Activated T-helper 1 cell treated with anti-CD3 and anti-CD28 coated beads, Interleukin-12 subunit alpha, Interleukin-12 subunit beta, Interleukin-2, Interleukin-4 antibody, amounts not matched to agents 30 ng/mL and 10 ng/mL and 1 ng/mL, durations not matched to agents 14 hours and 24 hours and 36 hours (primary cell): Measurements from ENCODE around the gene CEP63. TPM values are rescaled to one million over a fixed set of nuclear protein-coding genes. Genes with fewer than 3 reads are reported as not detected.

Source experiments
- DNase-seq: peaks from one replicate; pipeline ENCODE4 v3.0.0; 2021; ENCODE audit warnings: low spot score
- H3K27ac Mint-ChIP-seq: one replicate; pipeline ENCODE4 v1.8.0; 2021; ENCODE audit warnings: mild to moderate bottlenecking, mixed read lengths
- H3K27me3 Mint-ChIP-seq: one replicate; pipeline ENCODE4 v1.8.0; 2022; ENCODE audit warnings: mild to moderate bottlenecking, moderate library complexity, mixed read lengths; ENCODE audit not compliant: insufficient read depth
- H3K36me3 Mint-ChIP-seq: one replicate; pipeline ENCODE4 v1.8.0; 2021; ENCODE audit warnings: low read depth, mixed read lengths
- H3K4me1 Mint-ChIP-seq: one replicate; pipeline ENCODE4 v1.8.0; 2021; ENCODE audit warnings: low read depth, mixed read lengths
- H3K4me3 Mint-ChIP-seq: one replicate; pipeline ENCODE4 v1.8.0; 2021; ENCODE audit warnings: mild to moderate bottlenecking, moderate library complexity, mixed read lengths
- H3K9me3 Mint-ChIP-seq: one replicate; pipeline ENCODE4 v1.8.0; 2021; ENCODE audit warnings: mixed read lengths
- intact Hi-C: fragments of 100-400 bp; cut with micrococcal nuclease; formaldehyde crosslinking; loops from one replicate; pipeline ENCODE4 v1.15.1; 2024
- total RNA-seq: library from RNA; stranded (reverse); gene quantifications from 2 replicates; pipeline ENCODE4 v1.2.3, GENCODE V29; 2022

CEP63 gene
- total RNA-seq, 1 donor from 2014 or later, result 20.0 TPM

DNA sequence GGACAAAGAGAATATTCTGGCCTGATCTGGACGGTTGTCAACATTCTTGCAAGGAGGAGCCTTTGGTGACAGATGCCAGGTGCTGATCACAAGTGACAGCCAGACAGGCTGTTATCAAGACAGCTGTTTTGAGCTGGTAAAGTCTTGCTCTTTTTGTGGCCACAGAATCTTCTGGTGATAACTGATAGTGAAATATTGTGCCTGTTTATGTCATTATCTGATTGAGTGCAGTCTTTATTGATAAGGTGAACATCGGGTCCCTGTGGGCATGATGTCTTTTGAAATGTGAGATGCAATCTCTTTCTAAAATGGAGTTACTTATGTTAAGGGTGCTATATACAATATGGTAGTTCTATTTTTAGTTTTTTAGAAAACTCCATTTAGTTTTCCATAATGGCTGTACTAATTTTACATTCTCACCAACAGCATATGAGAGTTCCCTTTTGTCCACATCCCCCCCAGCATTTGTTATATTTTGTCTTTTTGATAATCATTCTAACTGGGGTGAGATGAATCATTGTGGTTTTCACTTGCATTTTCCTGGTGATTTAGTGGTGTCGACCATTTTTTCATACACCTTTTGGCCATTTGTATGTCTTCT is 10.7 kb downstream of the CEP63 start:
- intact Hi-C loops, result no loop called here
- Mint-ChIP-seq H3K27ac (no peak overlapping the region), H3K36me3 (peaks cover 37% of the 10 kb centered on the region), H3K4me1 (peaks cover 28% of the 10 kb centered on the region), H3K4me3 (no peak overlapping the region), H3K27me3 (no peaks in the 10 kb centered on the region), H3K9me3 (peaks cover 9% of the 10 kb centered on the region)
- DNase-seq, result no peak

DNA sequence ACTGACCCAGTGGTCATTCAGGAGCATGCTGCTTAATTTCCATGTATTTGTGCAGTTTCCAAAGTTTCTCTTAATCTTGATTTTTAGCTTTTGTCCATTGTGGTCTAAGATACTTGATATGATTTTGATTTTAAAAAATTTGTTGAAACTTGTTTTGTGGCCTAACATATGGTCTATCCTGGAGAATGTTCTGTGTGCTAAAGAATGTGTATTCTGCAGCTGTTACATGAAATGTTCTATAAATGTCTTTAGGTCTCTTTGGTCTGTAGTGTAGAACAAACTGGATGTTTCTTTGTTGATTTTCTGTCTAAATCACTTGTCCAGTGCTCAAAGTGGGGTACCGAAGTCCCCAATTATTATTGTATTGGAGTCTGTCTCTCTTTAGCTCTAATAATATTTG is 17.4 kb downstream of the CEP63 start:
- intact Hi-C loops, result no loop called here
- Mint-ChIP-seq H3K36me3 (peaks cover 44% of the 10 kb centered on the region), H3K9me3 (peaks cover 41% of the 10 kb centered on the region), H3K27me3 (no peaks in the 10 kb centered on the region), H3K4me1 (no peaks in the 10 kb centered on the region), H3K27ac (no peak overlapping the region), H3K4me3 (no peak overlapping the region)
- no peak for DNase-seq

DNA sequence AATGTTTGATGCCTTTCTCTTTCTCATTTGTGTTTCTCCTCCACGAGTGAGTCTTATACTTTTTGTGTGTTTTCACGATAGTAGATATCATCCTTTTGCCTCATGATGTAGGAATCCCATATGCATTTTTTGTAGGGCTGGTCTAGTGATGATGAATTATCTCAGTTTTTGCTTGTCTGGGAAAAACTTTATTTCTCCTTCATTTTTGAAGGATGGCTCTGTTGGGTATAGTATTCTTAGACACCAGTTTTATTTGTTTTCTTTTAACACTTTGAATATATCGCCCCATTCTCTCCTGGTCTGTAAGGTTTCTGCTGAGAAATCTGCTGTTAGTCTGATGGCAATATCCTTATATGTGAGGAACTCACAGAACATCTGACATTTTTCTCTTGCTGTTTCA is 18.3 kb downstream of the CEP63 start:
- intact Hi-C loops, result no loop called here
- peaks cover 48% of the 10 kb centered on the region for H3K9me3 Mint-ChIP-seq
- no peaks in the 10 kb centered on the region for H3K27me3 Mint-ChIP-seq
- DNase-seq, result no peak
- no peak overlapping the region for H3K4me3 Mint-ChIP-seq
- no peaks in the 10 kb centered on the region for H3K4me1 Mint-ChIP-seq
- peaks cover 51% of the 10 kb centered on the region for H3K36me3 Mint-ChIP-seq
- H3K27ac Mint-ChIP-seq, result no peak overlapping the region

DNA sequence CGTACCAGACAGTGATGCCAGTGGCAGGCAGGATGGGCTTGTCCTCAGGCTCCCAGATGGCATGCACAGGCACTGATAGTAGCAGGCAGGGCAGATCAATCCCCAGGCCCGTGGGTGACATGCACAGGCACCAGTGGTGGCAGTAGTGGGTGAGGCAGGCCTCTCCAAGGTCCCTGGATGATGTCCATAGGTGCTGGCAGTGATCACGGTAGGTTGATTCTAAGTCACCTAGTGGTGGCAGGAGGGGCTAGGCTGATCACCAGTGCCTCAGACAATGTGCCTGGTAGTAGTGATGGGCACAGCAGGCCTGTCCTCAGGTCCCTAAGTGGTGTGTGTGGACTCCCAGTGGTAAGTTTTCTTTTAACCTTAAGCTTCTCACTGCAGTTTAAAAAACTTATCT is 19.6 kb downstream of the CEP63 start:
- no peak for DNase-seq

DNA sequence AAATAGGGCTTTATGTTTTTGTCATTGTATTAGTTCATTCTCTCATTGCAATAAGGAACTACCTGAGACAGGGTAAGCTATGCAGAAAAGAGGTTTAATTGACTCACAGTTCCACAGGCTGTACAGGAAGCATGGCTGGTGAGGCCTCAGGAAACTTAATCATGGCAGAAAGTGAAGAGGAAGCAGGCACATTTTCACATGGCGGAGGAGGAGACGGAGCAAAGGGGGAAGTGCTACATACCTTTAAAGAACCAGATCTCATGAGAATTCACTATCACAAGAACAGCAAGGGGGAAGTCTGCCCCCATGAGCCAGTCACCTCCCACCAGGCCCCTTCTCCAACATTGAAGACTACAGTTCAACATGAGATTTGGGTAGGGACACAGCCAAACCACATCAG is 25.6 kb downstream of the CEP63 start:
- Mint-ChIP-seq H3K4me3 (no peak overlapping the region), H3K4me1 (peaks cover 8% of the 10 kb centered on the region), H3K27me3 (no peaks in the 10 kb centered on the region), H3K27ac (no peak overlapping the region), H3K36me3 (peaks cover 41% of the 10 kb centered on the region), H3K9me3 (peaks cover 10% of the 10 kb centered on the region)
- intact Hi-C loops, result no loop called here
- no peak for DNase-seq

More for the DNA sequence above, 19.6 kb downstream of the CEP63 start:
- peaks cover 51% of the 10 kb centered on the region for H3K36me3 Mint-ChIP-seq
- no peak overlapping the region for H3K4me3 Mint-ChIP-seq
- H3K4me1 Mint-ChIP-seq, result no peaks in the 10 kb centered on the region
- intact Hi-C loops, result no loop called here
- H3K27ac Mint-ChIP-seq, result no peak overlapping the region
- H3K27me3 Mint-ChIP-seq, result no peaks in the 10 kb centered on the region
- H3K9me3 Mint-ChIP-seq, result peaks cover 44% of the 10 kb centered on the region

DNA sequence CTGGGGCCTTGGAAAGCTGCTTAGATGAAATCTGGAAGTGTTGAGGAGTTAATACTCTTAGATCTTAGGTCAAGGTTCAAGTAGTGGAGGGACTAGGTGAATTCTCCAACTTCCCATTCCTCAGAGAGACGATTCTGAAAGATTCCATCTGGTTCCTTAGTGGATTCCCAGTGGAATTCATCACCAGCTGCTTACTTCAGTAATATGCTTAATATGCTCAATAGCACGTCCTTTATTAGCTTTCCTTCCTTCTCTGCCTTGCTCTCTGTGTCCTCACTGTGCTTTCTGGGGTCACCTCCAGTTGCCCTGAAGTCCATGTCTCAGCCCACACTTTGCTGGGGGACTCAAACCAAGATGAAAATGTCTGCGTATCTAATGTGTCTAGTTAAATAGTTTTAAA is 31.0 kb downstream of the CEP63 start:
- H3K27me3 Mint-ChIP-seq, result no peaks in the 10 kb centered on the region

DNA sequence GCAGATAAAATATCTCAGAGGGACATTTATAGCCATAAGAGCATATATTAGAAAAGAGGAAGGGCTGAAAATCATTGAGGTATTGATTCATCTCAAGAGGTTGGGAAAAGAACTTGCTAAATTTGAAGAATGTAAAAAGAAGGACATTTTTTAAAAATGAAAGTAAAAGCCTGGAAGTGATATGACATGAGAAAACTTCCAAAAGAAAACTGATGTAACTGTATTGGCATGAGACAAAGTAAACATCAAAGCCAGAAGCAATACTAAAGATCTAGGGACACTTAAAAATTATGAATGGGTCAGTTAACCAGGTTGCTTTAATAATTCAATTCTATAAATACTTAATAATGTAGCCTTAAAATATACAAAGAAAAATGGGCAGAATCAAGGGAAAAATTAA is 31.9 kb downstream of the CEP63 start:
- H3K27ac Mint-ChIP-seq, result no peak overlapping the region
- H3K4me1 Mint-ChIP-seq, result no peaks in the 10 kb centered on the region
- peaks cover 29% of the 10 kb centered on the region for H3K36me3 Mint-ChIP-seq
- no peaks in the 10 kb centered on the region for H3K27me3 Mint-ChIP-seq
- intact Hi-C loops, result no loop called here
- no peak for DNase-seq
- H3K9me3 Mint-ChIP-seq, result peaks cover 23% of the 10 kb centered on the region
- no peak overlapping the region for H3K4me3 Mint-ChIP-seq

More for the DNA sequence above, 31.0 kb downstream of the CEP63 start:
- intact Hi-C loops, result no loop called here
- Mint-ChIP-seq H3K4me3 (no peak overlapping the region), H3K9me3 (peaks cover 15% of the 10 kb centered on the region), H3K36me3 (peaks cover 25% of the 10 kb centered on the region), H3K4me1 (no peaks in the 10 kb centered on the region), H3K27ac (no peak overlapping the region)
- DNase-seq, result no peak

DNA sequence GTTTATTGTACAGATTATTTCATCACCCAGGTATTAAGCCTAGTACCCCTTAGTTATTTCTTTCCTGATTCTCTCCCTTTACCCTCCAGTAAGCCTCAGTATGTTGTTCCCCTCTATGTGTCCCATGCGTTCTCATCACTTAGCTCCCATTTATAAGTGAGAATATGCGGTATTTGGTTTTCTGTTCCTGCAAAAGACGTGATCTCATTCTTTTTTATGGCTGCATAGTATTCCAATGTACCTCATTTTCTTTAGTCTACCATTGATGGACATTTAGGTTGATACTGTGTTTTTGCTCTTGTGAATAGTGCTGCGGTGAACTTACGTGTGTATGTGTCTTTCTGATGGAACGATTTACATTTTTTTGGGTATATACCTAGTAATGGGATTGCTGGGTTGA is 36.7 kb downstream of the CEP63 start:
- Mint-ChIP-seq H3K9me3 (peaks cover 61% of the 10 kb centered on the region), H3K27me3 (no peaks in the 10 kb centered on the region), H3K4me3 (no peak overlapping the region), H3K4me1 (no peaks in the 10 kb centered on the region), H3K27ac (no peak overlapping the region), H3K36me3 (peaks cover 38% of the 10 kb centered on the region)
- intact Hi-C loops, result no loop called here
- no peak for DNase-seq

DNA sequence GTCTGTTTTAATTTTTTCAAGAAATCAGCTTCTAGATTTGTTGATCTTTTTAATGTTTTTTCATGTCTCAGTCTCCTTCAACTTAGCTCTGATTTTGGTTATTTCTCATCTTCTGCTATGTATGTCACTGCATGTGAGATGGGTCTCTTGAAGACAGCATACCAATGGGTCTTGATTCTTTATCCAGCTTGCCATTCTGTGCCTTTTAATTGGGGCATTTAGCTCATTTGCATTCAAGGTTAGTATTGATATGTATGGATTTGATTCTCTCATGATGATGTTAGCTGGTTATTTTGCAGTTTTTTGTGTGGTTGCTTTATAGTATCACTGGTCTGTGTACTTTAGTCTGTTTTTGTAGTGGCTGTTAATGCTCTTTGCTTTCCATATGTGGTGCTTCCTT is 39.4 kb downstream of the CEP63 start:
- H3K27ac Mint-ChIP-seq, result no peak overlapping the region
- no peak for DNase-seq
- H3K27me3 Mint-ChIP-seq, result no peaks in the 10 kb centered on the region
- no peaks in the 10 kb centered on the region for H3K4me1 Mint-ChIP-seq
- H3K4me3 Mint-ChIP-seq, result no peak overlapping the region
- intact Hi-C loops, result no loop called here
- peaks cover 33% of the 10 kb centered on the region for H3K36me3 Mint-ChIP-seq
- H3K9me3 Mint-ChIP-seq, result peaks cover 55% of the 10 kb centered on the region

DNA sequence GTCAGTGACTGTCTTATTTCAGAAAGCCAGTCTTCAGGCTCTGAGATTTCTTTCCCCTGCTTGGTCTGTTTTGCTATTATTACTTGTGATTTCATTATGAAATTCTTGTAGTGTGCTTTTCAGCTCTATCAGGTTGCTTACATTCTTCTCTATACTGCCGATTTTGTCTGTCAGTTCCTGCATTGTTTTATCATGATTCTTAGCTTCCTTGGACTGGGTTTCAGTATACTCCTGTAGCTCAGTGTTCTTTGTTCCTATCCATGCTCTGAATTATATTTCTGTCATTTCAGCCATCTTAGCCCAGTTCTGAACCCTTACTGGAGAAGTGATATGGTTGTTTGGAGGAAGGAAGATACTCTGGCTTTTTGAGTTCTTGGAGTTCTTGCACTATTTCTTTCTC is 40.5 kb downstream of the CEP63 start:
- Mint-ChIP-seq H3K4me3 (no peak overlapping the region), H3K4me1 (no peaks in the 10 kb centered on the region), H3K9me3 (peaks cover 48% of the 10 kb centered on the region), H3K27me3 (no peaks in the 10 kb centered on the region), H3K27ac (no peak overlapping the region), H3K36me3 (peaks cover 33% of the 10 kb centered on the region)
- no peak for DNase-seq
- intact Hi-C loops, result no loop called here

DNA sequence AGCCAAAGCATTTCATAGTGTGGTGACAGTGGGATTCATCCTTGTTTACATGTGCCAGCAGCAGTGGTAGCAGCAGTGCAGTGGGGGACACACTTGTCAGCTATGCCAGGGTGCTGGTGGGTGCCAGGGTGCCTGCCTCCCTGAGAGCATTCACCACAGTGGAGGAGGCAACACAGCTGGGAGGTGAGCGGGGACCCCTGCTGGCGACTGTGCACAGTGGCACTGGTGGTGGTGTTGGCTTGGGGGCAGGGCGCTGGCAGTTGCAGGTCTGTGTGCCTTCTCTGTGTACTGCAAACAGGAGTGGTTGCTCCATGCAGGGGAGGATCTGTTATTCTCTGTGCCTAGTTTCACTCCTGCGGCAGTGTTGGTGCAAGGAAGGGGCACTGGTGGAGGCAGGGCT is 41.2 kb downstream of the CEP63 start:
- H3K27ac Mint-ChIP-seq, result no peak overlapping the region
- intact Hi-C loops, result no loop called here
- no peak for DNase-seq
- H3K36me3 Mint-ChIP-seq, result peaks cover 29% of the 10 kb centered on the region
- H3K9me3 Mint-ChIP-seq, result peaks cover 44% of the 10 kb centered on the region
- no peak overlapping the region for H3K4me3 Mint-ChIP-seq
- no peaks in the 10 kb centered on the region for H3K27me3 Mint-ChIP-seq
- H3K4me1 Mint-ChIP-seq, result no peaks in the 10 kb centered on the region

DNA sequence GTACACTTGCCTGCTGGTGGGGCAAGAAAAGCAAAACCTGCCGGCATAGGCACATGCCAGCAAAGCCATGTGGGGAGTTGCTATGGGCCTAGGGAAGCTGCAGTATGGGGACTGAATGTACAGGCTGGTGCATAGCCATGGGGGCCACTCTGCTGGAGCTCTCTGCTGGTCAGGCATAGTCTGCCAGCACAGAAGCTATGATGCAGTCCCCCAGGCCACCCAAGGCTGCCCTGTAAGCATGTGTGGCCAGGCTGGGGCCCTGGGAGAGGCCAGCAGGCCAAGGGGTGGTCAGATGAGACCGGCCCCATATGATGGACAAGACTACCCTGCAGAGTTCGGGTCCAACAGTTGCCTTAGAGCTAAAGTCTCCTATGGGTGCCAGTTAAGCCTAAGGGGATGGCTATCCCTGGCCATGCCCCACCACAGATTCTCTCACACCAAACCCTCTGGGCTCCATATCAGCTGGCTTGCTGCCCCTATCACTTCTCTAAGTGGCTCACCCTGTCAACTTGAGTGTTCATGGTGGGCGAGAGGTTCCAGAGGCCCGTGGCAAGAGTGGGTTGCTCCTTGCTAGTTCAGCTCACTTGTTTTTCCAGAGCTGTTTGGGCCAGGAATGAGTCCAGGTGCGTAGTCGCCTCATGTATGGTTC is 41.8 kb downstream of the CEP63 start:
- peaks cover 39% of the 10 kb centered on the region for H3K9me3 Mint-ChIP-seq

DNA sequence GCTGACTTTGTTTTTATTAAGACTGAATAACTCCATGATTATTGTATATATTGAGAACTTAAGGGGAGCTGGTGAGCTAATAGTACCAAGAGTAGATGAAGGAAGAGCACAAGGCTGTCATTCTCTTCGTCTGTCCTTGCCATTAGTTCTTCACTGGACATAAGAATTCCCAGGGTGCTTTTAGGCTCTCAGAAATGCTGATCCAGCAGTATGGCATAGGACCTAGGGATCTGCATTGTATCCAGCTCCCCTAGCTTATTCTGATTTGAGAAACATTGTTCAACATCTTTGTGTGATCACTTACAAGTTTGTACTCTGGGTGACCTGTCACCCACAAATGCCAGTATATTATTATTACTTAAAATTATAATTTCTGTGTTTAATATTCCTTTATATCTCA is 47.6 kb downstream of the CEP63 start:
- H3K36me3 Mint-ChIP-seq, result peaks cover 9% of the 10 kb centered on the region
- no peak overlapping the region for H3K4me3 Mint-ChIP-seq
- DNase-seq, result no peak
- no peaks in the 10 kb centered on the region for H3K27me3 Mint-ChIP-seq
- intact Hi-C loops, result no loop called here
- no peaks in the 10 kb centered on the region for H3K9me3 Mint-ChIP-seq
- H3K27ac Mint-ChIP-seq, result no peak overlapping the region
- no peaks in the 10 kb centered on the region for H3K4me1 Mint-ChIP-seq

More for the DNA sequence above, 41.8 kb downstream of the CEP63 start:
- DNase-seq, result no peak
- intact Hi-C loops, result no loop called here
- Mint-ChIP-seq H3K27me3 (no peaks in the 10 kb centered on the region), H3K4me1 (no peaks in the 10 kb centered on the region), H3K4me3 (no peak overlapping the region), H3K27ac (no peak overlapping the region), H3K36me3 (peaks cover 24% of the 10 kb centered on the region)
